Sigmoid colon (tissue), 4 donors: ENCODE results near the gene USP17L22.
"Not testable (repeated sequence)": the region's sequence is repeated elsewhere in the genome, so short reads cannot be mapped to it uniquely, and the experiment has no call there.

Source experiments
- CTCF ChIP-seq, 4 experiments: fragments of 450-650 bp in 3 of 4; fragments of 200-600 bp in 1 of 4; IDR thresholded peaks; one replicate each; pipeline ENCODE4 v1.5.1; 2016 to 2019; ENCODE audit warnings: antibody characterized with exemption in 4 of 4, mild to moderate bottlenecking in 3 of 4, moderate library complexity in 2 of 4
- EP300 ChIP-seq, 4 donors: sonication (generic); formaldehyde crosslinking; IDR thresholded peaks; one replicate each; pipeline ENCODE4 v1.6.1; 2017; ENCODE audit warnings: antibody characterized with exemption in 4 of 4
- POLR2A ChIP-seq, 2 donors: fragments of 450-650 bp; IDR thresholded peaks; one replicate each; pipeline ENCODE4 v1.6.1; 2016; ENCODE audit warnings: antibody characterized with exemption in 2 of 2, mild to moderate bottlenecking in 2 of 2, moderate library complexity in 2 of 2
- POLR2AphosphoS5 ChIP-seq, 4 donors: sonication (generic); formaldehyde crosslinking; IDR thresholded peaks; one replicate each; pipeline ENCODE4 v1.6.1; 2017; ENCODE audit warnings: antibody characterized with exemption in 4 of 4

DNA sequence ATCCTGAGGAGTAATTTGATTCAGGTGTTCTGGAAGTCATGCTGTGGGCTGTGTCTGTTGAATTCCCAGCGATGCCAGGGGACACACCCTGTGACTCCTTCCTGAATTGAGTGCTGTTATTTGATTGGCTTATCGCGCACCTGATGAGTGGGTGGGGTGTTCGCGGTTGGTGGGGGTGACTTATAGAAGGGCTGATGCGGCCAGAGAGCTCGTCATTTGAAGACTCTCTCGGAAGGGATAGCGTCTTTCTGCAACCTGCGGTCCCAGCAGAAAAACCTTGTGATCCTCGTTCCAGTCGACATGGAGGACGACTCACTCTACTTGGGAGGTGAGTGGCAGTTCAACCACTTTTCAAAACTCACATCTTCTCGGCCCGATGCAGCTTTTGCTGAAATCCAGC, 9.6 kb upstream of the USP17L22 start, which contains the start of gene USP17L20:
- not testable (repeated sequence) for TF ChIP-seq CTCF, POLR2AphosphoS5, POLR2A, EP300 (IDR thresholded peaks at IDR 0.05)
